Activated CD4-positive, alpha-beta T cell treated with anti-CD3 and anti-CD28 coated beads for 48 hours (primary cell): ENCODE results near the gene ZNF608.

Source experiments
- DNase-seq: peaks from one replicate; pipeline ENCODE4 v3.0.0-alpha.2; 2020

ZNF608 gene

DNA sequence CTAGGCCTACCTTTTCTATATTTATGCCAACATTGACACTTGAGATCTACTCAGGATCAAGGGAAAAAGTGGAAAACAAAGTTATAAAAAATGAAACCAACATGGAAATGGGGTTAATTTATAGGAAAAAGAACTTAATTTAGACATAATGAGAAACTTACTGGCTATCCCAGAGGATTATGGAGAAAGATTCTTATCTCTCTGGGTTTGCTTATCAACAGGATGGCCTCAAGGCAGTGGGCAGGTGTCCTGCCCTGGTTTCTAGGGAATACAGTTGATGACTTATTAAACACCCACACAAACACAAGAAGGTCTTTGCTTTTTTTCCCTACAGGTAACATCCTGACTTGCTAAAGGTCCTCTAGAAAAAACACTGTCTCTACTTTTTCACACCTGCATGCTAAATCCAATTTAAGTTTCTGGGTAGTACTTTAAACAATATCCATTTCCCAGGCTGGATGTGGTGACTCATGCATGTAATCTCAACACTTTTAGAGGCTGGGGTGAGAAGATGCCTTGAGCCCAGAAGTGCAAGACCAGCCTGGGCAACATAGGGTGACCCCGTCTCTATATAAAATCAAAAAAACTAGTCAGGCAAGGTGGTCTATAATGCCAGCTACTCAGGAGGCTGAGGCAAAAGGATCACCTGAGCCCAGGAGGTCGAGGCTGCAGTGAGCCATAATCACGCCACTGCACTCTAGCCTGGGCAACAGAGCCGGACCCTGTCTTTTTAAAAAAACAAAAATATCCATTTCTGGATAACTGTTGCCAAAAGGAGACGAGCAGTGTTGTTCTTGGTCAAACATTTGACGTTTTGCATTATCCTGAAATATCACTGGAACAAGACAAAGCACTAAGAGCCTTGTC lies 6.6 kb upstream of the ZNF608 start:
- DNase-seq = no peak

DNA sequence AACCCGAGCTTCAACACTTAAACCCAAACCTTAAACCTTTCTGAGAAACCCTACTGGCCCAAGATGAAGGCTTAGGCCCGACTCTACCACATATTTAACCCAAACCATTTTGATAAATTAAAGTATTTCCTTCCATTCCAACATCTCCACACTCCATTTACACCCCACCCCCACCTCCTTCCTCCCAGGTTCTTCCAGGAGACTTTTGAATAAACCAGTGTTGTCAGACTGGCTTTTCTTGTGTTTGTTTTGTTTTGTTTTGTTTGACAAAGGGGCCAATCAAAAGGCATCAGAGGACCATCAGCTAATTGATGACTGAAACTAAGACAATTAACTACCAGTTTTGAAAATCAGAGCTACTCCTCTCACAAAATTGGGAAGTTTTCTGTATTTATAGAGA lies 4.6 kb upstream of the ZNF608 start:
- DNase-seq = no peak

GRCh38 chr5:124748687-124749594 lies 2.5 kb upstream of the ZNF608 start:
- DNase-seq = peak; percentile 8

- no peak for DNase-seq
Measured at GRCh38 chr5:124747791-124748686, 1.6 kb upstream of the ZNF608 start.

DNA sequence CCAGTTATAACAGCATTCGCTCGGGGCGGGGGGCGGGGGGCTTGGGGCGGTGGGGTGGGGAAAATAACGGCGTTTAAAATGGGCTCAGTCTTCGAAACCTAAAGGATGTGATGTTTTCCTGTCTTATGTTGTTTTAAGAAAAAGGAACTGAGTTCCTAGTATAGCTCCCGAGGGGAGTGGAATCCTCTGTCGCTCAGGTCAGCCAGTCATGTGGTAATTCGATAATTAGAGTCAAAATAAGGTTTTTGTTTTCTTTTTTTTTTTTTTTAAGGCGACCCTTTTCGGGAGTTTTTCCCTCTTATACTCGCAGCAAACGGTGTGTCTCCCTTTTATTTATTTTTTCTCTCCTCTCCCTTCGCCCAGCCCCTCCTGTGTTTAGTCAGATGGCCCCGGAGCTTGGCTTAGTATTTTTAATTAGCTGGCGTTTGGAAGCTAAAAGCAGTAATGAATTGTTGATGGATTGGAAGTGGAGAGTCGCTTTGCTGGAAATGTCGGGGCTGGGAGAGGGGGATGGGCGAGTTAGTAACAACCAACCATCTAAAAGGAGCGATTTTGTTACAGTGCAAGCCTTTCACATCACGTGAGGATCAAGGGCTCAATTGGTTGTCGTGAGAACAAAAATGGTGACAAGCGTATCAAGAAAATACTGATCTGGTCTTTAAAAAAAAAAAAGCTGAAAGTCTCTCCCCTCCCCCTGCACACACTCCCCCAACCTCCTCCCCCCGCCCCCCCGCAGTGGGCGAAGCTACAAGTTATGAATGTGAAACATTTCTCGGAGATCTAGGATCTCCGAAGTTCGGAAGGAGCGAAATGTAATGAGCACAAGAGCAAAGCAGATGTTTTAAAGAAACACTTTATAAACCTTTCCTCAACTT lies 714 bp upstream of the ZNF608 start:
- DNase-seq = no peak

DNA sequence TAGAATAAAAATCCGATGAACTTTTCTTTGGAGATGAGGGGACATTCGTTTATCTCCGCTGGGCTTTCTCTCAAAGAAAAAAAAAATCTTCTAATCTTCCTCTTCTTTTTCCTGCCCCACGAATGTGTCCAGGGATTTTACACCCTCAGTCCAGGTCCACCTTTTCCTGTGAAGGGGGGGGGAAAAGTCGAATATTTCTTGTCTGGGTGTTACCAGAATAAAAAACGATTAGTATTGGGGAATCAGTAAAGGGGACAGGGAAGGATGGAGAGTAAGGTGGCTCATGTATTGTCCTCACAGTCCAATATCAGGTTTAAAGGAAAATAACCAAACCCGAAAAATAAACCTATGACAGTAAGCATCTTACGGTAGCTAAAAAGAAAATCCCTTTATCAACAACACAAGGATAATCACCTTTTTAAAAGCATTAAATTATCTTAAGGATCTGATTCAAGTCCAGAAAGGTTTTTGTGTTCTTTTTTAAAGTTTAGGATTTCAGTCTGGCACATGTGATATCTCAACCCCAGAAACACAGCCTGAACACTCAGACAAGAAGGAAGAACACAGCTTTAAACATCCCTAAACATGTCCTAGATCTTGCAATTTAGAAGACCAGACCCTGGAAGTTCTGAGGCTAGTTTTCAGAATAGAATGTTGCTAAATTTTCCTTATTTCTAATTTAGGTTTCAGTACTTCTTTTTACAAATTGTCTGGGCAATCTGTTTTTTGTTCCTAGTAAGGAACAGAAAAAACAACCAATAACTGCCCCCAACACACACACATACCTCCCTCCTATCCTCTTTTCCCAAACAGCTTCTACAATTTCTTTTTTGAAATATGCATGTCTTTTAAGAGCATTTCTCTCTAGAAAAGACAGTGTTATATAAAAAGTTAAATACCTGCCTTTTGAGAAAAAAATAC lies 1.2 kb downstream of the ZNF608 start:
- DNase-seq = no peak

GRCh38 chr5:124744170-124744971 lies 2.1 kb downstream of the ZNF608 start:
- no peak for DNase-seq

DNA sequence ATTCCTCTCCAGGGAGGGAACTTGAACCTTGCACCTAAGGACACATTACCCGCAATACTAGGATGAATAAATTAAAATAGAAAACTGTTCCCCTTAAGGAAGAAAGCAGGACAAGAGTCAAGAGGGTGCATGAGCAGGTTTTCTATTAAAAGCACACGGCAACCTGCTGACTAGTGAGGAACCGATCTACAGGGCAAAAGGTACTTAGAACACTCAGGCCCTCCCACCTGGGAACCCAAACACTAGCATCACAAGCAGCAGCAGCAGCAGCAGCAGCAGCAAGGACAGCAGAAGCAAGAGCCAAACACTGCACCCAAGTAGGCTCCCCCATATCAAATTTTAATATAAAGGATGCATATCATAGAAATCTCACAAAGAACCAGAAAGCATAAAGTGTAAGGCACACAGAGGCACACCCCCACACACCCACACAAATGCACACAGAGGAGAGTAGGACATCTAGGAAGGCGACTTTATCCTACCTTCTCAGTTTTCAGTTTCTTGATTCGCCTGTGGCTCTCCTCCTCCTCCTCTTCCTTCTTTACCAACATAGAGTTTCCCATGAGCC lies 2.8 kb downstream of the ZNF608 start:
- DNase-seq = no peak

GRCh38 chr5:124742983-124743601 lies 3.3 kb downstream of the ZNF608 start:
- DNase-seq = no peak

DNA sequence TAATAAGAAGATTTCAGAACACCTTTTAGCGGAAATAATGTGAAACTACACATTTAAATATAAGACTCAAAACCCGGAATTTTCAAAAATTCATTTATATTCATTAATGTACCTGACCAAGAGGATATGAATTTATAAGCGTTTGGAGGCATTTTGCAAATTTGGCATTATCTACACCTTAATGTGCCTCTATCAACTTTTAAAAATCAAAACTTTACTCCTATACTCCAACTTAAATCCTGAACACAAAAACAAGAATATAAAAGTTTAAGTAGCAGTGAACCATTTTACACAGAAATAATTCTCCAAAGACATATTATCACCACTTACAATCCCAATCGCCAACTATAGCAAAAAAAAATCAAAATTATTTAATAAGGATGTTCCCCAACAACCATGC lies 3.9 kb downstream of the ZNF608 start:
- no peak for DNase-seq

DNA sequence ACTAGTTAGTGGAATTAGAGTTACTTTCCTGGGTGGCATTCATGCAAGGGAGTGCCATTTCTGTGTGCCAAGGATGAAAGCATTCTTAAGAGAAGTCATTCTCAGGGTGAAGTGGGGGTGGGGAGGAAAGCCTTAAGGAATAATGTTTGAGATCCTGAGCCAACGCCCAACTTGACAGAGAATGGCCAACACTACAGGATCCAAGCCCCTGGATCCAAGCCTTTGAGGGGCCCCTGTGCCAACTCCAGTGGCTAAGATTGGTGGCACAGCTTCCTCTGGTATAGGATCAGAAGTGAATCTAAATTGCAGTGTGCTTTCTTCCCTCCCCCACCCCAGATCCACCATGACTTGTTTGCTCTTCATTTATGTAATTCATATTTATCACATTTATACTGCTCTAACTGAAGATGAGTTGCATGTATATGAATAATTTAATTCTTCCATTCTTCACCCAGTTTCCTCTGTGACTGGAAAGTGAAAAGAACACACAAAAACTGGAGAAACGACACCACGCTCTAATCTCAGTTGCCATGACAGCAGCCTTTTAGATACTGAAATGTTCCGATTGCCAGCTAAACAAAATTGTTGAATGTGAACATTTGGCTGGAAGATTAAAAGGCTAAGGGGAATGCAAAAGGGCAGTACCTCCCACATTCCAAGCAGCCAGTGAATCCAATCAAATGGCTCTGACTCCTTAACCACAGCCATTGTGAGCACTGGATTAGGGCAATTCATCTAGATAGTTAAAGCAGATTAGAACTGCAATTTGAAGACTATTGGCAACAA lies 4.5 kb downstream of the ZNF608 start:
- DNase-seq = no peak

- DNase-seq = no peak
Measured at GRCh38 chr5:124740991-124741583, 5.4 kb downstream of the ZNF608 start.

- no peak for DNase-seq
Measured at GRCh38 chr5:124740071-124740470, 6.4 kb downstream of the ZNF608 start.

DNA sequence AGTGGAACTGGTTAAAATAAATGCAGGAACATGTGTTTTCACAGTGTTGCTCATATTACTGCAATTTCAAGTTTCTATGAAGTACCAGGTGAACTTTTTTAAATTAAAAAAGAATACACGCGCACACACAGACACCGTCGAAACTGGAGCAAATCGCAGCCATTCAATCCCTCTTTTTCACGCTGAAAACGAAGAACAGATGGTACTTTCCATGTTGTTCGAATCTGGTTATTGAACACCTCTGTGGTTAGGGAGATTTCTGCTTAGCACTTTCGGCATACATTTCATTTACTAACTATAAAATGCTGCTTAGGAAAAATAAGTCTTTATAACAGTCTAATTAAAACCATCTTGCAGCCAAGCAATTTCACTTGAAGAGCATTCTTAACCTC lies 6.8 kb downstream of the ZNF608 start:
- no peak for DNase-seq

DNA sequence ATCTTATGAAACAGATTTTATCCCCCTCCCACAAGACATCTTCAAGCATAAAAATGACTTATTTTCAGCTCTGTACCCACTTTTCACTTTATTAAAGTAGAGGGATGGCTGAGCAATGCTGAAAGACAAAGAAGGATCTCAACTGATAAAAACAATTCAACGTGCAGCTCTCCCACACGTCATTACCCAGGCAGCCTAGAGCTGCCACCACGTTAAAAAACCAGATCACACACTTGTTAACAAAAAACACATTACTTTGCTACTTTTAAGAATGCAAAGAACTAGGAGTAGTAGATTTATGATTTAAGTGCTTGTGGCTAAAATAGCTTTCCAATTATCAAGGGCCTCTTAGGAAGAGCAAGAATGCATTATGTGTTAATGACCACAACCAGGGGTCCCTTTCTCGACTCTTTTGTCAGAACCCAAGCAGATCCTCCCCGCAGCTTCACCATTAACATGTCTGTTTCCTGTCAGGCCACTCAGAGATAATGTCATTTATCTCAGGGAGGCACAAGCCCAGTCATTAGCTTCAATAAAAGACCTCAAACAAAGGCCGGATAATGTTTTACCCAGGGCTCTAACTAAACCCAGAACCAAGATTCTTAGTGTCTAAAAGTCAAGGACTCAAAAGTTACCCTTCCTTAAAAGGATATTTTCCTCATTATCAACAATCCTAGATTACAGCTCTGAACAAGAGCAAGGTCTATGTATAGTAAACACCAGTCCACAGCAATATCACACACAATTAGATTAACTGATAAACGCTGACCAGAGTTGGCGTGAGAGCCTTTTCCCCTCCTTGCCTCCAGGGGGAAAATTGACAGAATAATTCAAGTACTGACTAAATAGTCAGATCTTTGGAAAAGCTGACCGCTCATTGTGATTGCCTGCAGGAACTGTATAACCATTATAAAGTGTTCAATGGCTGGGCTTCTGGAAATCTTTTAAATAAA lies 7.5 kb downstream of the ZNF608 start:
- no peak for DNase-seq

DNA sequence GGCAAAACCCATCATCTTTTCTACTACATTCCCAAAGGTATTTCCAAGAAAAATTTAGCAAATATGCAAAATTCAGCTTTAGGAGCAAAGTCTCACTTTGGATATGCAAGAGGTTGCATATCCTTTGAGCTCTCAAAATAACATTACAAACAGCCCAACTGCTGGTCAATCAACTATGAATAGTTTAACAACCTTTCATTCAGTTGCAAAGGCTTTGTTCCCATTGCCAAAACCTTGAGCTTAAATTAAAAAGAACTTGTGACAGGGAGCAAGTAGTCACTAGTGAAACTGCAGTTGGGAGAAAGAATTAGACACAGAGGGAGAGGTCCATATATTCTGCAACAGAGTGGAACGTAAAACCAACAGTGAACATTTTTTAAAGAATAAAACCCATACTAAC lies 8.8 kb downstream of the ZNF608 start:
- DNase-seq = no peak

- DNase-seq = no peak
Measured at GRCh38 chr5:124736805-124737188, 9.6 kb downstream of the ZNF608 start.
